A204.1 (cell line): ENCODE results near the gene ANKLE2.
"Not testable (repeated sequence)": the region's sequence is repeated elsewhere in the genome, so short reads cannot be mapped to it uniquely, and the experiment has no call there.

ENCODE experiments used
- FAIRE-seq: peaks from 2 replicates; lab custom pipeline; 2012; peaks lifted over from hg19 to GRCh38; lab: Jason Lieb, UNC

Gene ANKLE2

GRCh38 chr12:132776816-132777568 lies 15.4 kb upstream of the ANKLE2 start:
- FAIRE-seq: no peak

- not testable (repeated sequence) for FAIRE-seq
Measured at GRCh38 chr12:132776230-132776625, 14.6 kb upstream of the ANKLE2 start.

GRCh38 chr12:132775502-132776229 lies 14.0 kb upstream of the ANKLE2 start:
- FAIRE-seq: no peak

GRCh38 chr12:132774646-132775275 lies 13.1 kb upstream of the ANKLE2 start:
- no peak for FAIRE-seq

- no peak for FAIRE-seq
Measured at GRCh38 chr12:132774159-132774558, 12.5 kb upstream of the ANKLE2 start.

GRCh38 chr12:132773077-132773955 lies 11.7 kb upstream of the ANKLE2 start:
- FAIRE-seq: no peak

GRCh38 chr12:132772606-132773005 lies 11.0 kb upstream of the ANKLE2 start:
- FAIRE-seq: no peak

GRCh38 chr12:132771126-132771838 lies 9.7 kb upstream of the ANKLE2 start:
- FAIRE-seq: no peak

- FAIRE-seq: no peak
Measured at GRCh38 chr12:132766380-132767085, 4.9 kb upstream of the ANKLE2 start.

- FAIRE-seq: no peak
Measured at GRCh38 chr12:132765361-132765760, 3.7 kb upstream of the ANKLE2 start.

GRCh38 chr12:132764231-132764630 lies 2.6 kb upstream of the ANKLE2 start:
- no peak for FAIRE-seq

- no peak for FAIRE-seq
Measured at GRCh38 chr12:132761921-132762583, 420 bp upstream of the ANKLE2 start.

GRCh38 chr12:132759359-132759758 lies 2.3 kb downstream of the ANKLE2 start:
- no peak for FAIRE-seq

GRCh38 chr12:132758825-132759224 lies 2.8 kb downstream of the ANKLE2 start:
- FAIRE-seq: not testable (repeated sequence)

- FAIRE-seq: no peak
Measured at GRCh38 chr12:132754160-132754932, 7.3 kb downstream of the ANKLE2 start.

GRCh38 chr12:132753670-132754069 lies 8.0 kb downstream of the ANKLE2 start:
- not testable (repeated sequence) for FAIRE-seq

- no peak for FAIRE-seq
Measured at GRCh38 chr12:132748319-132748718, 13.3 kb downstream of the ANKLE2 start.

- FAIRE-seq: no peak
Measured at GRCh38 chr12:132747896-132748295, 13.7 kb downstream of the ANKLE2 start.

- FAIRE-seq: no peak
Measured at GRCh38 chr12:132747395-132747794, 14.2 kb downstream of the ANKLE2 start.

GRCh38 chr12:132746613-132747012 lies 15.0 kb downstream of the ANKLE2 start:
- no peak for FAIRE-seq
